OCI-LY1 (cell line): ENCODE data around the gene GOLGA2.

Source experiments
- H2AFZ ChIP-seq: fragments of 200-600 bp; sonication (generic), shearing (Covaris generic); 2 replicates; pipeline ENCODE4 v1.6.0; 2014; ENCODE audit warnings: antibody characterized with exemption, mild to moderate bottlenecking, low read length
- H3F3A ChIP-seq: fragments of 200-600 bp; sonication (generic), shearing (Covaris generic); 2 replicates; pipeline ENCODE4 v1.6.0; 2014; ENCODE audit warnings: mild to moderate bottlenecking, antibody characterized with exemption, low read length, moderate library complexity; ENCODE audit not compliant: insufficient read depth
- H3K27ac ChIP-seq: fragments of 200-600 bp; sonication (generic); 2 replicates; pipeline ENCODE4 v1.5.1; 2014; ENCODE audit warnings: low read length, mixed run types, mild to moderate bottlenecking, low read depth; ENCODE audit not compliant: poor library complexity, severe bottlenecking
- H3K27me3 ChIP-seq: fragments of 200-600 bp; sonication (generic); 2 replicates; pipeline ENCODE4 v1.6.0; 2014; ENCODE audit warnings: antibody characterized with exemption, mild to moderate bottlenecking, low read length, moderate library complexity; ENCODE audit not compliant: insufficient read depth
- H3K36me3 ChIP-seq: fragments of 200-600 bp; sonication (generic); 2 replicates; pipeline ENCODE4 v1.6.1; 2014; ENCODE audit warnings: mild to moderate bottlenecking, antibody characterized with exemption, low read length, moderate library complexity, mixed read lengths; ENCODE audit not compliant: insufficient read depth
- H3K4me1 ChIP-seq: fragments of 200-600 bp; sonication (generic); 2 replicates; pipeline ENCODE4 v1.5.1; 2014; ENCODE audit warnings: mild to moderate bottlenecking, low read length, moderate library complexity; ENCODE audit not compliant: insufficient read depth, severe bottlenecking
- H3K4me2 ChIP-seq: fragments of 200-600 bp; sonication (generic), shearing (Covaris generic); 2 replicates; pipeline ENCODE4 v1.6.1; 2014; ENCODE audit warnings: low read length
- H3K4me3 ChIP-seq: fragments of 200-600 bp; sonication (generic); 2 replicates; pipeline ENCODE4 v1.5.1; 2014; ENCODE audit warnings: low read length, low read depth, mild to moderate bottlenecking, mixed read lengths; ENCODE audit not compliant: poor library complexity, severe bottlenecking
- H3K79me2 ChIP-seq: fragments of 200-600 bp; shearing (Covaris generic); 2 replicates; pipeline ENCODE4 v1.6.1; 2016; ENCODE audit warnings: mixed run types, low read length, mixed read lengths; ENCODE audit not compliant: insufficient read depth
- H3K9ac ChIP-seq: fragments of 200-600 bp; sonication (generic), shearing (Covaris generic); 2 replicates; pipeline ENCODE4 v1.6.1; 2014; ENCODE audit warnings: mild to moderate bottlenecking, low read length, mixed read lengths
- H3K9me2 ChIP-seq: fragments of 200-600 bp; sonication (generic), shearing (Covaris generic); 2 replicates; pipeline ENCODE4 v1.6.1; 2014; ENCODE audit warnings: low read depth, mild to moderate bottlenecking, low read length, mixed read lengths
- H3K9me3 ChIP-seq: fragments of 200-600 bp; shearing (Covaris generic); 2 replicates; pipeline ENCODE4 v1.6.1; 2014; ENCODE audit warnings: low read length, mixed read lengths
- H4K20me1 ChIP-seq: fragments of 200-600 bp; sonication (generic), shearing (Covaris generic); 2 replicates; pipeline ENCODE4 v1.6.0; 2016; ENCODE audit warnings: mild to moderate bottlenecking, low read length; ENCODE audit not compliant: insufficient read depth
- CTCF ChIP-seq: fragments of 200-600 bp; sonication (generic), shearing (Covaris generic); IDR thresholded peaks from 2 replicates; pipeline ENCODE4 v1.5.1; 2017; ENCODE audit warnings: mild to moderate bottlenecking, antibody characterized with exemption, low read length, moderate library complexity, mixed read lengths
- EZH2 ChIP-seq: fragments of 200-600 bp; sonication (generic), shearing (Covaris generic); IDR thresholded peaks from 2 replicates; pipeline ENCODE4 v1.8.0; 2017; ENCODE audit warnings: borderline replicate concordance, mixed run types, mild to moderate bottlenecking, antibody characterized with exemption, low read length, moderate library complexity, mixed read lengths

Gene GOLGA2

DNA sequence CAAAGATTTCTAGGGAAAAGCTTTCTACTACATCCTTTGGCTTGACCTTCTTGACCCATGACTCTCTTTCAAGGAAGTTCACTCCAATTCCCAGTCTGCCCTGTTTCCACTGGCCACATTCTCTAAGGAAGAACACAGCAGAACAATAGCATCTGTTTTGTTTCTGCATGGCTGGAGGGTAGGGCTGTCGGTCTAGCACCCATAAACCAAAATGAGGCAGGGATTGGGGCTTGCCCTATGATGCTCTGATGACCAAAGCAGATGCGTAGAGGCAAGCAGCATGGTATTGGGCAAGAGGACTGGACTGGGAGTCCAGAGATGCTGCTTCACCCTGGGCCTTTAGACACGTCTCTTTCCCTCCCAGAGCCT lies 24.1 kb downstream of the GOLGA2 start:
- no peaks in the 10 kb centered on the region for H3K79me2 ChIP-seq
- H3K27ac ChIP-seq: no peak overlapping the region
- peaks cover 25% of the 10 kb centered on the region for H3K4me1 ChIP-seq
- H3K4me2 ChIP-seq: no peak overlapping the region
- TF ChIP-seq EZH2 (no peak), CTCF (no peak)
- no peak overlapping the region for H3K9ac ChIP-seq
- H3K27me3 ChIP-seq: peaks cover 23% of the 10 kb centered on the region
- H2AFZ ChIP-seq: no peak overlapping the region
- no peak overlapping the region for H3K4me3 ChIP-seq
- no peaks in the 10 kb centered on the region for H3K9me2 ChIP-seq
- no peaks in the 10 kb centered on the region for H3F3A ChIP-seq
- H3K36me3 ChIP-seq: no peaks in the 10 kb centered on the region
- H3K9me3 ChIP-seq: no peaks in the 10 kb centered on the region
- no peaks in the 10 kb centered on the region for H4K20me1 ChIP-seq

- H3K9ac ChIP-seq: peak overlapping the region; percentile 34; the same call in 1 of the 2 replicates
- H3K4me3 ChIP-seq: peak overlapping the region; percentile 60
- no peak overlapping the region for H2AFZ ChIP-seq
- H3K9me2 ChIP-seq: no peaks in the 10 kb centered on the region
- no peaks in the 10 kb centered on the region for H3K79me2 ChIP-seq
- no peak for TF ChIP-seq CTCF
- TF ChIP-seq EZH2: no peak
- H3K9me3 ChIP-seq: no peaks in the 10 kb centered on the region
- H4K20me1 ChIP-seq: no peaks in the 10 kb centered on the region
- H3F3A ChIP-seq: no peaks in the 10 kb centered on the region
- no peak overlapping the region for H3K27ac ChIP-seq
- no peaks in the 10 kb centered on the region for H3K36me3 ChIP-seq
- H3K4me2 ChIP-seq: peak overlapping the region; percentile 75
- peaks cover 23% of the 10 kb centered on the region for H3K27me3 ChIP-seq
- H3K4me1 ChIP-seq: peaks cover 25% of the 10 kb centered on the region
These were observed 24.7 kb downstream of the GOLGA2 start for GRCh38 chr9:128250839-128251731.

GRCh38 chr9:128249908-128250838 lies 25.6 kb downstream of the GOLGA2 start:
- TF ChIP-seq EZH2 (no peak), CTCF (no peak; the same call in 1 of the 2 replicates)
- no peaks in the 10 kb centered on the region for H3K79me2 ChIP-seq
- peak overlapping the region; percentile 75 for H3K4me2 ChIP-seq
- no peak overlapping the region for H2AFZ ChIP-seq
- H3K27ac ChIP-seq: no peak overlapping the region
- H3F3A ChIP-seq: no peaks in the 10 kb centered on the region
- peak overlapping the region; percentile 60 for H3K4me3 ChIP-seq
- no peaks in the 10 kb centered on the region for H4K20me1 ChIP-seq
- peaks cover 23% of the 10 kb centered on the region for H3K27me3 ChIP-seq
- no peaks in the 10 kb centered on the region for H3K36me3 ChIP-seq
- H3K4me1 ChIP-seq: peaks cover 28% of the 10 kb centered on the region
- H3K9me3 ChIP-seq: no peaks in the 10 kb centered on the region
- H3K9ac ChIP-seq: peak overlapping the region; percentile 34; the same call in 1 of the 2 replicates
- no peaks in the 10 kb centered on the region for H3K9me2 ChIP-seq
